Pulmonary artery endothelial cell (primary cell): ENCODE measurements around the gene YAP1. TPM values are rescaled to one million over a fixed set of nuclear protein-coding genes. Genes with fewer than 3 reads are reported as not detected.

ENCODE experiments used
- DNase-seq: peaks from one replicate; pipeline ENCODE4 v3.0.0-alpha.2; 2011; ENCODE audit warnings: low read depth, low spot score
- total RNA-seq: library from RNA; depleted of rRNA; stranded (reverse); fragments of >200 nt; gene quantifications from 2 replicates; pipeline ENCODE4 v1.2.3, GENCODE V29; 2014

The YAP1 gene
- total RNA-seq, 1 donor from 2014 or later: 32.0 TPM

DNA sequence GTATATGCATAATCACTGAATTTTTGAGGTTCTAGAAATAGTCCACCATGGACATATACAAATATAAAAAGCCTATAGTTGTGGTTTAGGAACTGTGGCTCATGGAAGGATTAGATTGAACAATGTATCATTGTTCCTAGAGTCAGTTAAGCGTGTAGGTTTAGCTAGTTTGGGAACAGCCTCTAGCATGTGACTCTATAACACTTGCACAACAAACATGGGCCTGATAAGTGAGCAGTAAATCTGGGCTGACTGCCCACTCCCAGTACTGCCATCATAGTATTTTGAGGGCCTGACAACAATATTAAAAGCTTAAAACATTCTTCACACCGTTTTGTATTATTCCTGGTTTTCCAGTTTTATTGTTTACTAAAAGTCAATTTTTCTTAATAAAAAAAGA is 47.0 kb downstream of the YAP1 start:
- DNase-seq: no peak

DNA sequence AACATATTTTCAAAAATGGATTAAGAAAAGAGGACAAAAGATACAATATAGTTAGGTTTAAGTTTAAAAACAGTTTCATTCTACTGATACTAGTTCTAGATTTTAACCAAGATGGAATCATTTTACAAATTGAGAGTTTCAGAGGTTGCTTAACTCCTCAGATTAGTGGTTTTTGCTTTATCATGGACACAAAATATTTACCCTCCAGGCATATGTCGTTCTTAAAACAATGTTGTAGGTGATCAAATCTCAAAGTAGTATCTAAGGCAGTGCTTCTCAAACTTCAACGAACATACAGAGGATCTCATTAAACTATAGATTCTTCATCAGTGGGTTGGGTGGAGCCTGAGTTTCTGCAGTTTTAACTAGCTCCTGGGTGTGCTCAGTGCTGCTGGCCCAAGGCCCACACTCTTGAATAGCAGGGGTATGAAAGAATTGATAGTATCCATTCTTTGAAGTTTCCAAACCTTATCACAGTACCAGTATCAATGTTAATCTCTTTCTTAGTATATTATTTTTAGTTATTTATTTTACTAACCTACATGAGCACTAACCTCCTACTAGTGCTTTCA is 48.0 kb downstream of the YAP1 start:
- no peak for DNase-seq

- no peak for DNase-seq
Measured at GRCh38 chr11:102163368-102163767, 53.1 kb downstream of the YAP1 start.

DNA sequence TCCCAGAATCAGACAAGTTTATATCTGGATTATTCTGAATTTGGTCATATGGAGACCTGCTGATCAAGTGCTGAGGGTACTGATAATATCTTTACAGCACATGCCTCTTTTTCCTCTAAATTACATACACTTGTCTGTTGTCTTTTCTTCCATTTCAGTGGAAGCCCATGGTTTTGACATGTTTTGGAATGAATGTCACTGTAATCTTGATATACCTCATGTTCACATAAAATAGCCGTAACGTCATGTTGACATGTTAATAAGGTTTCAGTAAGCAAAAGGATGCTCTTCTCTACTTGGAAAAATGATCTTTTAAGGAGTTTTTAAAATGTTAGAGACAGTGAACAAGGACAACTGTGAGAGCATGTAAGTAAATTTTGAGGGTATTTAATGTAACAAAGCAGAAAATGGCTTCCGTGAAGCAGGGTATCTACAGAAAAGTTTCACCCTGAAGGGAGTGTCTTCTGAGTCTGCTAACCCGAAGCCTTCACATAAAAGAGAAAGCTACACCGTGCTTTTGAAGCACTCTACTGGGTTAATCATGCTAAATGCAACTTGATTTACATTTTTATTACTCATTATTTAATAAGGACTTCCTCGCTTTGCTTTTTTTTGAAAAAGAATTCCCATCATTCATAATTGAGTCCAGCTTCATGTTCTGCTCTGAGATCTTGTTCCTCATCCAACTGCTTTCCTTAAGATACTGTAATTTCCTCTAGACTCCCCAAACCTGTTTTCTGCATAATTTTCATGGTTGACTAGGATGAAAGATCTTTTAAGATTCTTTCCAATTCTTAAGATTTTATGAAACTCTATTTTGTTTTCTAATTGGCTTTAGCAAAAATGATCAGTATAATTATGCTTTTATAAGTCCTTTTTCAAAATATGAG is 56.2 kb downstream of the YAP1 start:
- no peak for DNase-seq

- DNase-seq: no peak
Measured at GRCh38 chr11:102168481-102168880, 58.2 kb downstream of the YAP1 start.

DNA sequence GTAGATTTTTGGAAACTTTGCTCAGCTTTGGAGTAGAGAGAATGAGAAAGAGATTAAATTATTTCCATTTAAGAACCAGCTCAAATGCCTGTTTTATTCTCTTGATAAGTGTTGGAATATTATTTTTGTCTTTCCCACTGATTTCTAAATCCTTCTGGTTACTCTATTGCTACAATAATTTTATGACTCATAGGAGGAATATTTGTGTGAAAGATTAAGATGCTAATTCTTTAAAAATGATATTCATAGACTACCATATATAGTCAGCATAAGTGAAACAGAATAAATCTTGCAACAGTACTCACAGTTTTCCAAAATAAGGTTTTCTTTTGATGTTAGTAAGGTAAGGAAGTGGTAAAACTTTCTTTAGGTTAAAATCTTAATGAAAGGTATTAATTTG is 60.9 kb downstream of the YAP1 start:
- no peak for DNase-seq

GRCh38 chr11:102172127-102172848 is 62.0 kb downstream of the YAP1 start:
- no peak for DNase-seq

- no peak for DNase-seq
Measured at GRCh38 chr11:102177126-102177525, 66.9 kb downstream of the YAP1 start.

DNA sequence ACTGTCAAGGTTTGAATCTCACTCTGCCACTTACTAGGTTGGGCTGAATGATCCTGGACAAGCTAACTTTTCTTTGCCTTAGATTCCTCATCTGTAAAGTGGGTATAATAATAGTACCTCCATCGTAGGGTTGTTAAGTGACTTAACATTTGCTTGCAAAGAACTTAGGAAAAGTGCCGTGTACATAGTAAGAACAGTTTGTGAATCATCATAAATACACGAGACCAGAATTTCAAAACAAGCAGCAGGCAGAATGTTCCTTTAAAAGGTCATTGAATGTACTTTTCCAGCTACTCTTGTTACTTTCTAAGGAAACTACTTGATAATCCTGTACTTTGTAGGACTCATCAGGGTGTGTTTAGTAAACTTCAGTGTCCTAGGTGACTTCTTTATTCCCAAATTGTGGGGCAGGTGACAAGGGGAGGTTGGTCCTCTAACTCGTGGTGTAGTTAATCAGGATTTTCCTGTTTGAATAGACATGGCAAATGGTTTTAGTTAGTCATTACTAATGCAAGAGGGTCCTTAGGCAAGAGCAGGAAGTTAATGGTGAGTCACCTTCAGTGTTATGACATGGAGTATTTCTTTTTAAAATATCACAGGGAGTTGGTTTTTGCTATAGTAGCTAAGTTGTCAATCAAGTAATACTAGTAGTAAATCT is 67.9 kb downstream of the YAP1 start:
- peak; percentile 36 for DNase-seq

- DNase-seq: no peak
Measured at GRCh38 chr11:102179371-102179770, 69.1 kb downstream of the YAP1 start.

DNA sequence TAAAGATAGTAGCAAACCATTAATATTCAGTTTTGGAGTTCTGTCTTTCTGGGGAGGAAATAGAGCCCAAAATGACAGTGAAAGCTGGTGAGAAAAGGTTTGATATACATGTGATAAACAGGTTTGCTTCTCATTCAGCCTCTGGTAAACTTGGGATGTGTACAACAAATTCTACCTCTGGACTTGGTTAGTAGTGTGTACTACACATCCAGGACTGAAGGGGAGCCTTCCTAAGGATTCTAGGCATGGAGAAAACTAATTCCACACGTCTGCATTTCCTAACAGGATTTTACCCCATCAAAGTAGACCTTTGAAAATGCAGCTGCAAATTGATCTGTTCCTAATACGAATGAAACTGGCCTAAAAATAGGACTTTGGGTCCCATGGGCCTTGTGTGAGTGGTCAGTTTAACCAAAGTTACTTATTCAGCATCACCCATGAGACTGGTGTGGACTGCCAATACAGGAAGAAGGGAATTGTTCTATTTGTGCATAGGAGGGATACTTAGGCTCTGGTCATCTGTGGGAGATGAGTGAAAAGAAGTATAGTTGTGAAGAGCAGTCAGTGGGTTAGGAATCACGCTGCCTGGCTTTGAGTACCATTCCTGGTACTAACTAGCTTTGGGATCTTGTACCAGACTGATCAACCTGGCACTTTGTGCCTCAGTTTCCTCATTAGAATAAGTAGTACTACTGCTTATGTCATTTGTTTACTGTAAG is 74.2 kb downstream of the YAP1 start:
- DNase-seq: no peak

DNA sequence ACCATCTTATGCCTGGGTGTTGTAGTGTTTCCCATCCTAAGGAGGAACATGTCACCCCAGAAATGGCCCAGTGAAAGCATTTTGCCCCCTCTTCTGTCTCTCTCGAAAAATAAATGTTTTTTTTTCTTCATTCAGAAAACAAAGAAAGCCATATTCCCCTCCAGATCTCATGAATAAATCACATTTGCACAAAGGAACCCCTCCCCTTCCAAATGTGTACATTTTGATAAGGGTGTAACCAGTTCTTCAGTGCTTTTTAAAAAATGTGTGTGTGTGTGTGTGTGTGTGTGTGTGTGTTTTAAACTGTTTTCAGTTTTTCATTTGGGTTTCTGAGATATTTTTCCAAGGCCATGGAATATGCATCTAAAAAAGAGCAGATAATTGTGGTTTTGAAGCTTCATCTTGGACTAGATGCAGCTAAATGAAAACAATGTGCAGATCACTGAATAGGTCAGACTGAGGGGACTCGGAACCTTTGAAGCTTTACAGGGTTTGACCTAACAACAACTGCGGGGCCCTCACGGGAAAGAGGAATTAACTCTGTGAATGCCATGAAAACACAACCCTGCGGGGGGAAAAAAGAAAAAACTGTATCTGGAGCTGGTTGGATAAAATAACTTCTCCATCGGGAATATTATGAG is 76.4 kb downstream of the YAP1 start:
- DNase-seq: no peak

GRCh38 chr11:102187416-102188151 is 77.3 kb downstream of the YAP1 start:
- DNase-seq: no peak

DNA sequence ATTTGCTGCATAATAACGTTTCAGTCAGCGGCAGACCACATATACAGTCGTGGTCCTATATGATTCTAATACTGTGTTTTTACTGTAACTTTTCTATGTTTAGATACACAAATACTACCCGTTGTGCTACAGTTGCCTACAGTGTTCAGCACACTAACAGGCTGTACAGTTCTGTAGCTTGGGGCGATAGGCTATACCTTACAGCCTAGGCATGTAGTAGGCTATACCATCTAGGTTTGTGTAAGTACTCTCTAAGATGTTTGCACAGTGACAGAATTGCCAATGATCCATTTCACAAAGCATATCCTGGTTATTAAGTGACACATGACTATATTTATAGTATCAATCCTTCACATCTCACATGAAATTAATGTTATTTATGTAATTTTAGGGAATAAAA is 78.2 kb downstream of the YAP1 start:
- DNase-seq: no peak

DNA sequence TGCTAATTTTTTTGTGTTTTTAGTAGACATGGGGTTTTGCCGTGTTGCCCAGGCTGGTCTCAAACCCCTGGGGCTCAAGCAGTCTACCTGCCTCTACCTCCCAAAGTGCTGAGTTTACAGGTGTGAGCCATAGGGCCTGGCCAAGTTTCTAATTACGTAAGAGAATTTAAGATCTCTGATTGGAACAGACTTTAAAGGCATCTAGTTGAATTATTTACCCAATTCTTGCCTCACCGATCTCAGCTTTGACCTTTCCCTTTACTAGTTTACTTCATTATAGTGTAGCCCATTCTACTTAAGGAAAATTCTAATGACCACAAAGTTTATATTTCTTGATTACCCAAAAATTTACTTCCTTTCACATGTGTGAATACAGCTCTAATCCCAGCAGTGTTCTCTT is 81.6 kb downstream of the YAP1 start:
- no peak for DNase-seq

- no peak for DNase-seq
Measured at GRCh38 chr11:102192349-102193066, 82.3 kb downstream of the YAP1 start.

GRCh38 chr11:102194257-102194656 is 84.0 kb downstream of the YAP1 start:
- no peak for DNase-seq

DNA sequence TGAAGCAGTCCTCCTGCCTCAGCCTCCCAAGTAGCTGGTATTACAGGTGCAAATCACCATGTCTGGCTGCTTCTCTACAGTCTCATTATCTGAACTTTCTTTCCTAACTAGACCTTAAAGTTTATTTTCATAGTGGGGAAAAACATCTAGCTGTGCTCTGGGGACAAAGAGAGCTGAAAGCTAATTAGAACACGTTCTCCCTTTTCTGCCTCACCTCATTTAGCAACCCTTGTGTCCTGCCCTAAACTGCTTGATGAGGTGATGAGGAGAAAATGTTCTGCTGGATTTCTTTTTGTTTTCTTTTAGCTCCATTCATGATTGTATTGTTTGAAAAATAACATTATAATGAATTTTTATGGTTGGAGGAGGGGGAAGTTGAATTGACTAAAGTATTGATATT is 84.7 kb downstream of the YAP1 start:
- no peak for DNase-seq

GRCh38 chr11:102196351-102196750 is 86.1 kb downstream of the YAP1 start:
- DNase-seq: no peak
